Activated gamma-delta T cell (primary cell): ENCODE data around the gene TUBB1.
A peak's percentile ranks its signal among the peaks of the same experiment; 100 is the strongest.

Experiments
- DNase-seq: peaks from one replicate; lab custom pipeline; 2025; lab: John Stamatoyannopoulos, UW

TUBB1 gene

GRCh38 chr20:59042796-59043631, 23.8 kb downstream of the TUBB1 start:
- peak; percentile 95 for DNase-seq

GRCh38 chr20:59043698-59044097, 24.5 kb downstream of the TUBB1 start:
- no peak for DNase-seq

GRCh38 chr20:59044295-59044694, 25.1 kb downstream of the TUBB1 start:
- no peak for DNase-seq

GRCh38 chr20:59044796-59045195, 25.6 kb downstream of the TUBB1 start:
- DNase-seq, result no peak

- no peak for DNase-seq
Observed at GRCh38 chr20:59046862-59047261, 27.6 kb downstream of the TUBB1 start.

- no peak for DNase-seq
Observed at GRCh38 chr20:59047938-59048680, 28.9 kb downstream of the TUBB1 start.

GRCh38 chr20:59048681-59049030, 29.4 kb downstream of the TUBB1 start:
- DNase-seq, result no peak

GRCh38 chr20:59050437-59050836, 31.2 kb downstream of the TUBB1 start:
- no peak for DNase-seq

- DNase-seq, result no peak
Observed at GRCh38 chr20:59051666-59052185, 32.5 kb downstream of the TUBB1 start.

- no peak for DNase-seq
Observed at GRCh38 chr20:59055302-59055701, 36.1 kb downstream of the TUBB1 start.

- no peak for DNase-seq
Observed at GRCh38 chr20:59062081-59062480, 42.9 kb downstream of the TUBB1 start.

GRCh38 chr20:59063358-59064213, 44.4 kb downstream of the TUBB1 start:
- DNase-seq, result no peak

GRCh38 chr20:59064214-59064722, 45.0 kb downstream of the TUBB1 start:
- no peak for DNase-seq

GRCh38 chr20:59068534-59068933, 49.3 kb downstream of the TUBB1 start:
- no peak for DNase-seq

GRCh38 chr20:59069026-59069425, 49.8 kb downstream of the TUBB1 start:
- no peak for DNase-seq

- no peak for DNase-seq
Observed at GRCh38 chr20:59071216-59071615, 52.0 kb downstream of the TUBB1 start.

GRCh38 chr20:59073582-59073981, 54.4 kb downstream of the TUBB1 start:
- no peak for DNase-seq

GRCh38 chr20:59074456-59074855, 55.2 kb downstream of the TUBB1 start:
- no peak for DNase-seq

- no peak for DNase-seq
Observed at GRCh38 chr20:59075934-59076508, 56.8 kb downstream of the TUBB1 start.
